ENCODE measurements around the gene BCL6B.

The BCL6B gene

GRCh38 chr17:6994118-6994598 is 28.7 kb upstream of the BCL6B start:
- H3K9me3 ChIP-seq (ENCODE audit: insufficient read depth, low read length): no peaks in the 10 kb centered on the region
- no peak overlapping the region for H2AFZ ChIP-seq (ENCODE audit: low read depth, low read length, severe bottlenecking)
- H3K9me2 ChIP-seq (replicated peaks; ENCODE audit: insufficient read depth, low read length): no peaks in the 10 kb centered on the region
- H4K20me1 ChIP-seq (ENCODE audit: low read depth, low read length): no peaks in the 10 kb centered on the region
- H3K4me2 ChIP-seq (ENCODE audit: low read depth, low read length, poor library complexity, severe bottlenecking): no peak overlapping the region
- no peak overlapping the region for H3K4me3 ChIP-seq (ENCODE audit: insufficient read depth, low read length, poor library complexity, severe bottlenecking)
- no peaks in the 10 kb centered on the region for H3F3A ChIP-seq (ENCODE audit: insufficient read depth)
- no peaks in the 10 kb centered on the region for H3K27me3 ChIP-seq (ENCODE audit: low read length)
- no peaks in the 10 kb centered on the region for H3K79me2 ChIP-seq (ENCODE audit: insufficient read depth, low read length)
- TF ChIP-seq CTCF (IDR thresholded peaks at IDR 0.05; ENCODE audit: insufficient read depth, low read length, poor library complexity, severe bottlenecking) (no peak), EZH2phosphoT487 (conservative IDR thresholded peaks at IDR 0.05; ENCODE audit: low read length) (no peak)
- H3K27ac ChIP-seq (ENCODE audit: low read depth, low read length): no peak overlapping the region
- no peak overlapping the region for H3K9ac ChIP-seq (ENCODE audit: low read length)
- H3K36me3 ChIP-seq (ENCODE audit: low read length): no peaks in the 10 kb centered on the region

GRCh38 chr17:6994666-6995256 is 28.1 kb upstream of the BCL6B start:
- Histone ChIP-seq H3K4me3 (ENCODE audit: insufficient read depth, low read length, poor library complexity, severe bottlenecking) (no peak overlapping the region), H3K79me2 (ENCODE audit: insufficient read depth, low read length) (no peaks in the 10 kb centered on the region), H2AFZ (ENCODE audit: low read depth, low read length, severe bottlenecking) (no peak overlapping the region), H3F3A (ENCODE audit: insufficient read depth) (no peaks in the 10 kb centered on the region), H3K27me3 (ENCODE audit: low read length) (no peaks in the 10 kb centered on the region), H3K9me3 (ENCODE audit: insufficient read depth, low read length) (no peaks in the 10 kb centered on the region), H3K9ac (ENCODE audit: low read length) (no peak overlapping the region), H4K20me1 (ENCODE audit: low read depth, low read length) (no peaks in the 10 kb centered on the region), H3K27ac (ENCODE audit: low read depth, low read length) (no peak overlapping the region), H3K36me3 (ENCODE audit: low read length) (no peaks in the 10 kb centered on the region), H3K9me2 (replicated peaks; ENCODE audit: insufficient read depth, low read length) (no peaks in the 10 kb centered on the region), H3K4me2 (ENCODE audit: low read depth, low read length, poor library complexity, severe bottlenecking) (no peak overlapping the region)
- TF ChIP-seq CTCF (IDR thresholded peaks at IDR 0.05; ENCODE audit: insufficient read depth, low read length, poor library complexity, severe bottlenecking) (no peak), EZH2phosphoT487 (conservative IDR thresholded peaks at IDR 0.05; ENCODE audit: low read length) (no peak)

DNA sequence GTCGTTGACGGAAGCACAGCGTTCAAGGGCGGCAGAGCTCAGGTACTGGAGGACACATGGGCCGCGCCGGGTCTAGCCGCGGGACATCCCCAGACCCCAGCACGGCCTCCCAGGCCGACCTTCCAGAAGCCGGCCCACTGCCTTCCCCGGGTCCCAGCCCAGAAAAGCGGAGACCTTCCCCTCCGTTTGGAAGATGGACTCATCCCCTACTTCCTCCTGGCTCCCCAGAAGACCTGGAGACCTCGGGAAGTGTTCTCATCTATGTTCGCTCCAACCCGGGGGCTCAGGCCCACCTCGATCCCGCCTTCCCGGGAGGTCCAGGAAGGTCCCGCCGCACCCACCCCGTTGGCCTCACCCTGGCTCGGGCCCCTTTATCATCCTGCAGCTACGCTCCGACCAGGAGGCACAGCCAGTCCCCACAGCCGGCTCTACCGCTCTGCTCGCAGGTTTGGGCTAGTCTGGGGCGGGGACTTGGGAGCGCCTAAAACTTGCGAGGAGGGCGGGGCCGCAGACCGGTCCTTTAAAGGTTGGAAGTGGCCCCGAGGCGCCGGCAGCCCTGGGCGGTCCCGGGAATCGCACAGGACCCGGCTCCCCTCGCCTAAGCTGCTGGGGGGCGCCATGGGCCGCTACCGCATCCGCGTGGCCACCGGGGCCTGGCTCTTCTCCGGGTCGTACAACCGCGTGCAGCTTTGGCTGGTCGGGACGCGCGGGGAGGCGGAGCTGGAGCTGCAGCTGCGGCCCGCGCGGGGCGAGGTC is 27.2 kb upstream of the BCL6B start, which contains the start of gene ALOX12:
Gene ALOX12 (plus strand): TSS at position 550 of the 756 bp plus-strand sequence. CDS start 69 bp downstream, at position 619.
- no peak for TF ChIP-seq CTCF (IDR thresholded peaks at IDR 0.05; ENCODE audit: insufficient read depth, low read length, poor library complexity, severe bottlenecking)
- Histone ChIP-seq H3K27me3 (ENCODE audit: low read length) (no peaks in the 10 kb centered on the region), H4K20me1 (ENCODE audit: low read depth, low read length) (no peaks in the 10 kb centered on the region), H3K79me2 (ENCODE audit: insufficient read depth, low read length) (no peaks in the 10 kb centered on the region), H2AFZ (ENCODE audit: low read depth, low read length, severe bottlenecking) (no peak within 1 kb of the TSS), H3K9me3 (ENCODE audit: insufficient read depth, low read length) (no peaks in the 10 kb centered on the region), H3K4me2 (ENCODE audit: low read depth, low read length, poor library complexity, severe bottlenecking) (no peak within 1 kb of the TSS), H3K9me2 (replicated peaks; ENCODE audit: insufficient read depth, low read length) (no peaks in the 10 kb centered on the region), H3K36me3 (ENCODE audit: low read length) (no peaks in the 10 kb centered on the region), H3K9ac (ENCODE audit: low read length) (no peak within 1 kb of the TSS), H3K27ac (ENCODE audit: low read depth, low read length) (no peak within 1 kb of the TSS), H3F3A (ENCODE audit: insufficient read depth) (no peaks in the 10 kb centered on the region), H3K4me3 (ENCODE audit: insufficient read depth, low read length, poor library complexity, severe bottlenecking) (no peak within 1 kb of the TSS)
